Stimulated activated CD4-positive, alpha-beta T cell treated with anti-CD3 and anti-CD28 coated beads, Interleukin-12 subunit alpha, Interleukin-12 subunit beta, amount 100 ng/mL, for 4 hours (primary cell): ENCODE data around the gene TMCO5A.

Experiments used
- DNase-seq: peaks from one replicate; pipeline ENCODE4 v3.0.0-alpha.2; 2020

The TMCO5A gene

GRCh38 chr15:37978231-37978630 lies 43.8 kb downstream of the TMCO5A start:
- DNase-seq, result no peak

- DNase-seq, result no peak
These were observed 45.4 kb downstream of the TMCO5A start for GRCh38 chr15:37979671-37980409.

GRCh38 chr15:37981201-37981600 lies 46.8 kb downstream of the TMCO5A start:
- DNase-seq, result no peak

GRCh38 chr15:37981775-37982174 lies 47.3 kb downstream of the TMCO5A start:
- DNase-seq, result no peak

GRCh38 chr15:37984368-37984767 lies 49.9 kb downstream of the TMCO5A start:
- no peak for DNase-seq

GRCh38 chr15:37995461-37996347 lies 61.3 kb downstream of the TMCO5A start:
- DNase-seq, result no peak
